HG03558 (cell line): ENCODE results near the gene UBR4.

Experiments
- ATAC-seq: cut with Tn5 transposase; IDR thresholded peaks from one replicate; pipeline ENCODE4 v1.9.1; 2021; ENCODE audit warnings: moderate number of reproducible peaks; ENCODE audit not compliant: unreplicated experiment; ENCODE audit errors: extremely low read depth

The UBR4 gene

DNA sequence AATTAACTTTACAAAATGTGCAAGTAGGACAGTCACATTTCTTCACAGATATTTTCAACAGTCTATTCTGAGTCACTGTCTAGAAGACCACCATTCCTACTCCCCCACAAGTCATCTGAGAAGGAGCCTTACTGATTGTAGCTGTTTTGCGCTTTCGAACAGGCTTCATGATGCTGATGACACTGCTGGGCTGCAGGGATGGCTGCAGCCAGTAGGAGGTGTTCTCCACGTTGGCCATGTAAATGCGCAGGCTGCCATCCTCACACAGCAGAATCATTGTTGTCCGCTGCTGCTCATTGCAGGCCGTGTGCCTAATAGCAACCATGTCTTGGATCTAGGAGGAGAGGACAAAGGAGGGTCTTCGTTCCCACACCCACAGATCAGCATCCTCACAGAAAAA is 56.9 kb downstream of the UBR4 start:
- no peak for ATAC-seq

DNA sequence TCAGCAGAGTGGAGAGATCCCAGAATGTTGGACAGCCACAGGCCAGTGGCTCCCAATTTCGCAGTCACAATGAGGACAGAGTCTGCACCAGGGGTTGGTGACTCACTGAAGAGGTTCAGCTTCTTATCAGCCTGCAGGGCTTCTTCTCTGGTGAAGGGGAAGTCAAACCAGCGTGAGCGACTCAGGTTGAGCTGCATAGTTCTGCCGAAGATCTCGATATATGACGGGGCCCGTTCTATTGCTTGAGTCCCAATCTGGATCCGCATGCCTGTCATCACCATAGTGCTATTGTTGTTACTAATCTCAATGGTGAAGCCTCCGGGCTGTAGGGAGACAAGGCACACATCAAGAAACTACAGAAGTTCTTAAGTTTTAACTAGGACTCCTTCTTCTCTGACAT is 58.5 kb downstream of the UBR4 start:
- no peak for ATAC-seq

DNA sequence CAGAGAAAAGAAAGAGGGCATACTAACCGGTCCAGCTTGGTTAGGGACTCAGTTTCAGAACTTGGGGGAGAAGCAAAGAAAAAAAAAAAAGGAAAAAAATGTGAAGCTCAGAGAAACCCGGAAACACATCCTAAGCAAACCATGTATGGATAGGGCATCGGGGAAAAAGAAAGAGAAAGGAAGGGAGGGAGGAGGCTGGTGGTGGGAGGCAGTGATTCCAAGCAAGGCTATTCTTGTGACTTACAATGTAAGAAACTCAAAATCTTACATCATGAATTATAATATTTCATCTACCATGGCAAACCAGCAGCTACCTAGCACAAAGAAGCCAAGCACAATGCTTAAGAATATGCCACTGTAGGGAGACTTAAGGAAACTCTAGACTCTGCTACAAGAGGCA is 60.3 kb downstream of the UBR4 start:
- no peak for ATAC-seq

DNA sequence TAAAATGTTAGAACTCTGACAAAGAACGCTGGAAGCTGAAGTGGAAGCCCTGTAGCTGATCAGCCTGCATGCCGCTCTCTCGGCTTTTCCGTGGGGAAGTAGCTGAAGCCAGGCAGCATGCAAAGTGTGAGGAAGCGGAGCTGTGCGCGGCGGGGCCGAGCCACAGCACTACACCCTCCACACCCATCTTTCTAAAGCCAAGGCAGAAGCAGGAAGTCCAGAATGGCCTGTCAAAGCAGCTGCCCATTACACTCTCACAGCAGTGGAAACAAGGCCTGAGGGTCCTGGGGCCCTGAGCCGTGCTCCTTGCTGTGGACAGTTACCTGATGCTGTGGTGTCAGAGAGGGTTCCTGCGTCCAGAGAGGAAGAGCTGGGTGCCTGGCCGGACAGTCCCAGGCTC is 69.6 kb downstream of the UBR4 start:
- no peak for ATAC-seq

GRCh38 chr1:19139711-19140110 is 70.4 kb downstream of the UBR4 start:
- ATAC-seq = no peak

GRCh38 chr1:19138958-19139581 is 71.0 kb downstream of the UBR4 start:
- no peak for ATAC-seq

GRCh38 chr1:19138331-19138730 is 71.7 kb downstream of the UBR4 start:
- ATAC-seq = no peak

- ATAC-seq = no peak
Observed at GRCh38 chr1:19137158-19137557, 72.9 kb downstream of the UBR4 start.

DNA sequence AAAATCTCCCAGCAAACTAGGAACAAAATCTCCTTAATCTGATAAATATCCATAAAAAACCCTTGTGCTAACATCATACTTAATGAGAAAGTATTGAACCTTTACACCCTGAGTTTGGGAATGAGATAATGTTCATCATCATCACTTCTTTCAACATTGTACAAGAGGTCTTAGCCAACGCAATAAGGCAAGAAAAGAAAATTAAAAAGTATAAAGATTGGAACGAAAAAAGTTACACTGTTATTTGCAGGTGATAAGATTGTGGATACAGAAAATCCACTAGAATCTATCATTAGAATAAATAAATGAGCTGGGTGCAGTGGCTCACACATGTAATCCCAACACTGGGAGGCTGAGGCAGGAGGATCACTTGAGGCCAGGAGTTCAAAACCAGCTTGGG is 76.7 kb downstream of the UBR4 start:
- ATAC-seq = no peak

DNA sequence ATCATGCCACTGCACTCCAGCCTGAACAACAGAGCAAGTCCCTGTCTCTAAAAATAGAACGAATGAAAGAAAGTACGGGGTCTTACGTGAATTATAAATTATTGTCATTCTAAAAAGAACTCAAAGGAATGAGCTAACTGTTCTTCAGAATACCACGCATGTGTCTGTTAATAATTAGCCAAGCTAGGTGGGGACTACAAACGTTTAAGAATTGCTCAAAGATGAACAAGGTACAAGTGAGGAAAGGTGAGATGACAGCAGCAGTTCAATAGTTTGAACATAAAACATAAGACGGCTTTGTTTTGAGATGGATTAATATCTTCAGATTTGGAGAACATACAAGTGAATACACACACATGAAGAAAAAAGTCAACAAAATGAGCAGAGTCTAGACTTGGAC is 79.6 kb downstream of the UBR4 start:
- no peak for ATAC-seq

GRCh38 chr1:19128968-19129514 is 81.0 kb downstream of the UBR4 start:
- ATAC-seq = no peak

DNA sequence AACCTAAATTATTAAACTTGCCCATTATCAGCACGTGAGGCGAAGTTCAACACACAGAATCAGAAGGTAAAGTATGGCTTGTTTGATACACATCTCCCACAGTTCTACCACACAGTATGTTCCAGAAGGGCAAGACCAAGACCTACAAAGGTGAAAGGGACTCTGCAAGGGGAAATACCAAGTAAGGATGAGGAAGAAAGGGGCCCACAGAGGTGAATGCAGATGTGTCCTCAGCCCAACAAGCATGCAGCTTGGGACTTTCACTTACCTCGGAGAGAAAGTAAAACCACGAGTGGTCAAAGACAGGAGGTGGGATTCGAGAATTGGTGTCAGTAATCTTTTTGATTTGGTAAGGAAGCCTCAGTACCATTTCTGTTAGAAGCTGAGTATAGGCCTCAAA is 85.8 kb downstream of the UBR4 start:
- ATAC-seq = no peak

DNA sequence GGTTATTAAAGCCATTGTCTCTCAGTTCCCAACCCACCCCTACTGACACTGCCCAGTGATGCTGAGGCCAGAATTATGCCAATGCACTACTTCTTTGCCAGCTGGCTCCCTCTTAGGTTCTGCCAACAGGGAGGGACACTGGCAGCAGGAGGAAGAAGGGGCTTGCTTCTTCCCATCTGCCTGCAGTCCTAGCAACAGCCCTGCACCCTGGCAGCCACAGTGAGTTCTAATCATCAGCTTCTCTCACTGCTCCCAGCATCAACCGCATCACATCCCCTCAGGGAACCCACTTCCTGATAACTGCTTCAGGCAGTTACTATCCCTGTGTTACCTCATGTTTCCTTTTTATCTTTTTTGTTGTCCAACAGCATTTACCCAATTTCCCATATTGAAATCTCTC is 86.2 kb downstream of the UBR4 start:
- no peak for ATAC-seq

DNA sequence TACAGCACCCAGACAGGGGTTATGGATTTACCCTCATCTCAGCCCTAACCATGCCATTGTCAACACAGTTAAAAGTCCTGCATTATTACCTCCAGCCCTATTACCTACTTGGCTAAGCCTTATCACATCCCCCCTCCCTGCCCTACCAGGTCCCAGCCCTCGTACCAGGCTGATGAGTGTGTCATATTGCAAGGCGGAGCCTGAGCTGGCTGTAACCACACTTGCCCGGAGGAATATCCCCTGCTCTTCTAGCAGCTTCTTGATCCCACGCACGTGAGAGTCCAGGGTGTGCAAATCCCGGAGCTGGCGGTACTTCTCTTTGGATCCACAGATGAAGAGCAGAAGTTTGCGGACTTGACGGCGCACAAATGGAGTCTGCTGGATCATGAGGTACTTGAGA is 87.4 kb downstream of the UBR4 start:
- no peak for ATAC-seq

DNA sequence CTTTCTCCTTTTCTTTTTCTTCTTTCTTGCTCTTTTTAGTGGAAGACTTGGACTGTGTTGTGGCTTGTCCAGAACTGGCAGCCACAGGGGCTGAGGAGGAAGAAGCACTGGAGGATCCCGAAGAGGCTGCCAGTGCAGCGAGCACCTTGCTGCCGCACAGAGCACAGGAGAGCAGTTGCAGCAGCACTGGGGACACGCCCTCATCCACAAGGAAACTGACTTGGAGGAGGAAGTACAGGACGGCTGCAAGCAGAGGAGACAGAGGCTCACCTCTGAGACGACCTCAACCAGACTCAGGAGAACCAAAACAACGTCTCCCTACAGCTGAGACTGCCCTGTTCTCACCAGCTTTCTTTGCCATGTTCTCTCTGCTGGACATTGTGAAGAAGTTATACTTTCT is 88.9 kb downstream of the UBR4 start:
- no peak for ATAC-seq

DNA sequence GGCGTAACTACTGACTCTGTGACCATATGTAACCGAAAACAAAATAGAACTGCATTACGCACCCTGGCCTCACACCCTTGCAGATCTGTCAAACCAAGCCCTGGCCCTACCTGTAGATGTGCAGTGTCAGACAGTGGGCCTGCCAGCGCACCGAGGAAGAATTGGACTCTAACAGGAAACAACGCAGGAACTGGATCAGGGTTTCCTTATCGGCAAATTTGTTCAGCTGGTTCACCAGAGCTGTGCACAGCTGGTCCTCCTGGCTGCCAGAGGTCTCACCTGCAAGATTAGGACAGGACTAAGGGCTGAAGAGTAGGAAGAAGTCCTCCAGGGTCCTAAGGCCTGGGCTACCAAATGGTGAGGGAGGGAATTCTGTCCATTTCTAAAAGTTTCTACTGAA is 90.0 kb downstream of the UBR4 start:
- ATAC-seq = no peak

GRCh38 chr1:19115082-19115808 is 94.8 kb downstream of the UBR4 start:
- ATAC-seq = no peak

- ATAC-seq = no peak
Observed at GRCh38 chr1:19113697-19114092, 96.4 kb downstream of the UBR4 start.

DNA sequence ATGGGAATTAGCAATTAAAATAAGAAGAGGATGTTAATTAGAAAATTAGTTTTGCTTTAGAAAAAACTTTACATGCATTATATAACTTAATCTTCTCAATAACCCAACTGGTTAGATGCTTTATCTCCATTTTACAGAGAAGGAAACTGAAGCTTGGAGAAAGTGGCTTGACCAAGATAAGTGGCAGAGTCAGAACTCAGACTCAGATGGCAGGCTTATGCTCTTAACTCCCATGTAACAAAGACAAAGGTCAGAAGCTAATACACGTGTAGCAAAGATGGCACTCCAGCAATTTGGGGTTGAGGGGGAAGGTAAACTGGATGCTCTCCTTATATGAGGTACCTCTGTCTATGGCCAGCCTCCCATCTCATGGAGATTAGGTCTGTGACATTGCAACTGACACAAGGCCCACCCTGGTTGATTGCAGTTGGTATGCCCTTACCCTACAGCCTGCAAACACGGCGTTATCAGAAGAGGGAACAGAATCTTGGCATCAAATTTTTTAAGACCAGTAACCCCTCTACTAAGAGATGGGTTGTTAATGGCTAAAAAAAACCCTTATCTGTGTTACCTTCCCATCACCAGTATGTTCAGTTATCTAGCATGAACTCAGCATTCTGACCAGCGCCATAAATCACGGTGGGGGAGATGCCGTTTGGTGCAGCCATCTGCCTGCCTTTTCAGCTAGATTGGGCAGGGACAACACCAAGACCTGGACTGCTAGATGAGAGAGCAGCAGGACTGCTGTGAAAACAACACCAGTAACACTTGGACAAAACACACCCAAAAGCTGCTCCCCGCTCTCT is 97.0 kb downstream of the UBR4 start:
- ATAC-seq = no peak

- no peak for ATAC-seq
Observed at GRCh38 chr1:19110257-19110927, 99.7 kb downstream of the UBR4 start.

DNA sequence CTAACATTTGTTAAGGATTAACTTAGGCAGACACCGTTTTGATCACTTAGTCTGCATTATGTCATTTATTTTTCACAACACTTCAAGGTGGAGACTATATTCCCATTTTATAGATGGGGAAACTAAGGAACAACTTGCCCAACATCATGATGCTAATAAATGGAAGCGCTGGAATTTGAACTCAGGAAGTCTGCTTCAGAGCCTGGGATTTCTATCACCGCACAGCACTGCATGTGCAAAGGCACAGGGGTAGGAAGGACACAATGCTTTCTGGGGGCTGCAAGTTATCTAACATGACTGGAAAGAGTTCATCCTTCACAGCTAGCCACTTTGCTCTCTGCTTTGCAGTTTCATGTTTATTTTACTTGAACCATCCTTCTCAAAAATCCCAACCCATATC is 100.5 kb downstream of the UBR4 start:
- no peak for ATAC-seq
